Activated naive CD4-positive, alpha-beta T cell treated with anti-CD3 and anti-CD28 coated beads, Interleukin-2, amount 50 U/mL, for 72 hours (primary cell): ENCODE results near the gene ZNF688. TPM values are rescaled to one million over a fixed set of nuclear protein-coding genes. Genes with fewer than 3 reads are reported as not detected.
"Not testable (repeated sequence)": the region's sequence is repeated elsewhere in the genome, so short reads cannot be mapped to it uniquely, and the experiment has no call there.

ENCODE experiments used
- ATAC-seq, 2 donors: fragments of 150-1000 bp; cut with Tn5 transposase; 2 replicates each; pipeline ENCODE4 v1.10.0; 2021; ENCODE audit warnings: mild to moderate bottlenecking in 2 of 2, moderate library complexity in 2 of 2
- DNase-seq, 2 donors: peaks; one replicate each; pipeline ENCODE4 v3.0.0; 2021 to 2022; ENCODE audit warnings: low spot score in 2 of 2
- H3K27ac Mint-ChIP-seq, 2 donors: one replicate each; pipeline ENCODE4 v1.8.0; 2022; ENCODE audit warnings: mild to moderate bottlenecking in 2 of 2, mixed read lengths in 2 of 2
- H3K36me3 Mint-ChIP-seq, 2 donors: one replicate each; pipeline ENCODE4 v1.8.0; 2022; ENCODE audit warnings: mixed read lengths in 2 of 2
- H3K9me3 Mint-ChIP-seq, 2 donors: one replicate each; pipeline ENCODE4 v1.8.0; 2022; ENCODE audit warnings: mixed read lengths in 2 of 2
- total RNA-seq, 2 donors: library from RNA; stranded (reverse); gene quantifications; one replicate each; pipeline ENCODE4 v1.2.3, GENCODE V29; 2022

ZNF688 gene
- total RNA-seq, 2 donors from 2014 or later, result 7.2 TPM

- no peak for ATAC-seq
- Mint-ChIP-seq H3K36me3 (no peaks in the 10 kb centered on the region), H3K27ac (peak overlapping the region in 1 of 2 donors; percentile 58), H3K9me3 (no peaks in the 10 kb centered on the region)
- no peak for DNase-seq
Observed at GRCh38 chr16:30546115-30546514, 25.4 kb downstream of the ZNF688 start.

- no peak overlapping the region for H3K27ac Mint-ChIP-seq
- ATAC-seq, result no peak
- H3K9me3 Mint-ChIP-seq, result no peaks in the 10 kb centered on the region
- no peak for DNase-seq
- H3K36me3 Mint-ChIP-seq, result peaks cover 1 to 5% of the 10 kb centered on the region in 2 donors
Observed at GRCh38 chr16:30543067-30543466, 28.4 kb downstream of the ZNF688 start.

GRCh38 chr16:30541502-30542329 lies 29.8 kb downstream of the ZNF688 start:
- ATAC-seq (no peak), DNase-seq (no peak)
- peaks cover 12 to 18% of the 10 kb centered on the region in 2 donors for H3K36me3 Mint-ChIP-seq
- H3K9me3 Mint-ChIP-seq, result no peaks in the 10 kb centered on the region
- no peak overlapping the region for H3K27ac Mint-ChIP-seq

GRCh38 chr16:30540916-30541464 lies 30.5 kb downstream of the ZNF688 start:
- H3K36me3 Mint-ChIP-seq, result peaks cover 19 to 25% of the 10 kb centered on the region in 2 donors

GRCh38 chr16:30539986-30540526 lies 31.5 kb downstream of the ZNF688 start:
- Mint-ChIP-seq H3K36me3 (peaks cover 28 to 32% of the 10 kb centered on the region in 2 donors), H3K27ac (peak overlapping the region in 1 of 2 donors; percentile 60)
- ATAC-seq, DNase-seq, H3K9me3 Mint-ChIP-seq: not testable (repeated sequence)

More at GRCh38 chr16:30540916-30541464, 30.5 kb downstream of the ZNF688 start:
- H3K27ac Mint-ChIP-seq, DNase-seq, ATAC-seq, H3K9me3 Mint-ChIP-seq: not testable (repeated sequence)

GRCh38 chr16:30539000-30539964 lies 32.2 kb downstream of the ZNF688 start:
- ATAC-seq (no peak), DNase-seq (no peak)
- Mint-ChIP-seq H3K9me3 (no peaks in the 10 kb centered on the region), H3K27ac (no peak overlapping the region), H3K36me3 (peaks cover 32 to 35% of the 10 kb centered on the region in 2 donors)

- not testable (repeated sequence) for H3K9me3 Mint-ChIP-seq, ATAC-seq, DNase-seq
- H3K27ac Mint-ChIP-seq, result peak overlapping the region; percentile 96 to 99
- H3K36me3 Mint-ChIP-seq, result peaks cover 35 to 36% of the 10 kb centered on the region in 2 donors
Observed at GRCh38 chr16:30536391-30537024, 35.0 kb downstream of the ZNF688 start.

GRCh38 chr16:30535777-30536190 lies 35.7 kb downstream of the ZNF688 start:
- Mint-ChIP-seq H3K9me3 (no peaks in the 10 kb centered on the region), H3K36me3 (peaks cover 35 to 36% of the 10 kb centered on the region in 2 donors), H3K27ac (peak overlapping the region; percentile 96 to 99)
- ATAC-seq, result peak; percentile 70 to 76
- peak; percentile 63 to 77 for DNase-seq

- DNase-seq (no peak), ATAC-seq (peak; percentile 28 to 31)
- Mint-ChIP-seq H3K36me3 (peaks cover 35 to 36% of the 10 kb centered on the region in 2 donors), H3K9me3 (no peaks in the 10 kb centered on the region), H3K27ac (peak overlapping the region; percentile 96 to 99)
Observed at GRCh38 chr16:30535106-30535776, 36.3 kb downstream of the ZNF688 start.

- peak; percentile 91 to 92 for DNase-seq
- Mint-ChIP-seq H3K36me3 (peaks cover 35 to 36% of the 10 kb centered on the region in 2 donors), H3K9me3 (no peaks in the 10 kb centered on the region), H3K27ac (peak within 1 kb of the TSS; percentile 96 to 99)
- ATAC-seq, result peak; percentile 82 to 85
Observed at GRCh38 chr16:30534368-30535105, 37.0 kb downstream of the ZNF688 start, which contains the start of gene ZNF747. TSS of gene ZNF747 (minus strand) at chr16:30534858. CDS start at chr16:30534679, 179 bp downstream.

GRCh38 chr16:30533748-30534367 lies 37.7 kb downstream of the ZNF688 start:
- ATAC-seq, result peak; percentile 3 to 4
- DNase-seq, result no peak
- Mint-ChIP-seq H3K27ac (peak overlapping the region; percentile 96 to 98), H3K36me3 (peaks cover 35 to 36% of the 10 kb centered on the region in 2 donors), H3K9me3 (no peaks in the 10 kb centered on the region)

GRCh38 chr16:30533146-30533522 lies 38.4 kb downstream of the ZNF688 start:
- ATAC-seq (no peak), DNase-seq (no peak)
- H3K36me3 Mint-ChIP-seq, result peaks cover 31 to 35% of the 10 kb centered on the region in 2 donors
- no peaks in the 10 kb centered on the region for H3K9me3 Mint-ChIP-seq
- peak overlapping the region; percentile 96 to 98 for H3K27ac Mint-ChIP-seq

GRCh38 chr16:30532285-30533145 lies 39.0 kb downstream of the ZNF688 start:
- Mint-ChIP-seq H3K9me3 (no peaks in the 10 kb centered on the region), H3K27ac (peak overlapping the region; percentile 96 to 98), H3K36me3 (peaks cover 25 to 30% of the 10 kb centered on the region in 2 donors)
- DNase-seq (no peak), ATAC-seq (no peak)
